Measurements from ENCODE around the gene MBNL2.

The MBNL2 gene

GRCh38 chr13:97307118-97307881 is 85.2 kb downstream of the MBNL2 start:
- WGBS (ENCODE audit: insufficient coverage): 95% methylated on average over 3 of the region's 7 CpGs

DNA sequence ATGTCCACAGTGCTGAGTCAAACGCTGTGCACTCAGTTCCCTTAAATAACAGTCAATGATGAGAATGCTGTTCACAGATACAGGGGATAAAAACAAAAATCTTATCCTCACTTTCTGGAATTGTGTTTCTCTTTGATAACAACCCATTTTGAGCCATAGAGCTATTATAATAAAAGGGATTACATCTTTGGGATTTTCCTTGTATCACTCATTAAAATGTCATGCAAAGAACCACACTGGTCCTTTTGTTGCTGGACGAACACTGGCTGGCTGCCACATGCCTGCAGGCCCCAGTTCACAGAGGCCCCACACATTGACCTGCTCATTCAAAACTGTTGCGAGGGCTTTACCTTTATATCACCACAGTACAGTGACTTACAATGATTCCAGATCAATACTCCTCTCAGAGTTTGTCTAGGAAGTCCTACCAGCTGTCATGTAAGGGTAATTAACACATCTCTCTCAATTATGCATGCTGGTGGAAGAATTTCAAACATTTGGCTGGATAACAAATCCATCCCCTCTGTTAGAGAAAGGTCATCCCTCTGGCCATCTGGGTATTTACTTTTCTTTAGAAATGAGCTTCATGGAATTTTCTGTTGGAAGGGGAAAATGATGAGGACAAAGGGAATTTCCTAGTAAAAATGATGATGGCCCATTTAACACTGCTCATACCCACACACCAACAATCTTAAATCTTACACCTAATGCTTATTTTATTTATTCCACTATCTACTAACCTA is 85.9 kb downstream of the MBNL2 start:
- Histone ChIP-seq H3K4me1 (ENCODE audit: control extremely low read depth in 1 of 4, control insufficient read depth in 4 of 4, insufficient read depth in 4 of 4, low read length in 3 of 4) (no peaks in the 10 kb centered on the region), H3K36me3 (ENCODE audit: control insufficient read depth in 4 of 4, insufficient read depth in 4 of 4, low read length in 3 of 4) (no peaks in the 10 kb centered on the region), H3K4me3 (ENCODE audit: control insufficient read depth in 1 of 7, extremely low read depth in 1 of 7, insufficient read depth in 4 of 7, low read depth in 2 of 7, low read length in 6 of 7) (no peak overlapping the region), H3K27ac (ENCODE audit: insufficient read depth in 1 of 2, low read depth in 1 of 2, low read length in 2 of 2, poor library complexity in 1 of 2, severe bottlenecking in 2 of 2) (no peak overlapping the region), H3K9me3 (ENCODE audit: control extremely low read depth in 1 of 5, control insufficient read depth in 4 of 5, insufficient read depth in 2 of 5, low read depth in 1 of 5, low read length in 4 of 5) (no peaks in the 10 kb centered on the region), H3K27me3 (replicated peaks in 2 of 5; ENCODE audit: control insufficient read depth in 4 of 5, insufficient read depth in 5 of 5, low read length in 4 of 5) (no peaks in the 10 kb centered on the region)
- WGBS (ENCODE audit: insufficient coverage): 95% methylated on average over 2 of the region's 3 CpGs
- ChIA-PET CTCF (no interaction called here), POLR2A (no interaction called here)
- no peak for DNase-seq

More at GRCh38 chr13:97307118-97307881, 85.2 kb downstream of the MBNL2 start:
- CTCF ChIA-PET: no interaction called here
- no peak overlapping the region for H3K4me3 ChIP-seq (ENCODE audit: control insufficient read depth in 1 of 7, extremely low read depth in 1 of 7, insufficient read depth in 4 of 7, low read depth in 2 of 7, low read length in 6 of 7)
- H3K36me3 ChIP-seq (ENCODE audit: control insufficient read depth in 4 of 4, insufficient read depth in 4 of 4, low read length in 3 of 4): no peaks in the 10 kb centered on the region
- no peaks in the 10 kb centered on the region for H3K27me3 ChIP-seq (replicated peaks in 2 of 5; ENCODE audit: control insufficient read depth in 4 of 5, insufficient read depth in 5 of 5, low read length in 4 of 5)
- no peak overlapping the region for H3K27ac ChIP-seq (ENCODE audit: insufficient read depth in 1 of 2, low read depth in 1 of 2, low read length in 2 of 2, poor library complexity in 1 of 2, severe bottlenecking in 2 of 2)
- peaks cover 0 to 4% (median under 1%) of the 10 kb centered on the region in 4 experiments for H3K4me1 ChIP-seq (ENCODE audit: control extremely low read depth in 1 of 4, control insufficient read depth in 4 of 4, insufficient read depth in 4 of 4, low read length in 3 of 4)
- DNase-seq: no peak
- no peaks in the 10 kb centered on the region for H3K9me3 ChIP-seq (ENCODE audit: control extremely low read depth in 1 of 5, control insufficient read depth in 4 of 5, insufficient read depth in 2 of 5, low read depth in 1 of 5, low read length in 4 of 5)
- POLR2A ChIA-PET: no interaction called here

GRCh38 chr13:97308735-97309429 is 86.7 kb downstream of the MBNL2 start:
- no peaks in the 10 kb centered on the region for H3K9me3 ChIP-seq (ENCODE audit: control extremely low read depth in 1 of 5, control insufficient read depth in 4 of 5, insufficient read depth in 2 of 5, low read depth in 1 of 5, low read length in 4 of 5)
- no peaks in the 10 kb centered on the region for H3K36me3 ChIP-seq (ENCODE audit: control insufficient read depth in 4 of 4, insufficient read depth in 4 of 4, low read length in 3 of 4)
- no peaks in the 10 kb centered on the region for H3K27me3 ChIP-seq (replicated peaks in 2 of 5; ENCODE audit: control insufficient read depth in 4 of 5, insufficient read depth in 5 of 5, low read length in 4 of 5)
- DNase-seq: no peak
- 91% methylated on average over 3 of the region's 5 CpGs for WGBS (ENCODE audit: insufficient coverage)
- H3K4me1 ChIP-seq (ENCODE audit: control extremely low read depth in 1 of 4, control insufficient read depth in 4 of 4, insufficient read depth in 4 of 4, low read length in 3 of 4): no peaks in the 10 kb centered on the region
- CTCF ChIA-PET: no interaction called here
- POLR2A ChIA-PET: no interaction called here
- no peak overlapping the region for H3K27ac ChIP-seq (ENCODE audit: insufficient read depth in 1 of 2, low read depth in 1 of 2, low read length in 2 of 2, poor library complexity in 1 of 2, severe bottlenecking in 2 of 2)
- no peak overlapping the region for H3K4me3 ChIP-seq (ENCODE audit: control insufficient read depth in 1 of 7, extremely low read depth in 1 of 7, insufficient read depth in 4 of 7, low read depth in 2 of 7, low read length in 6 of 7)

DNA sequence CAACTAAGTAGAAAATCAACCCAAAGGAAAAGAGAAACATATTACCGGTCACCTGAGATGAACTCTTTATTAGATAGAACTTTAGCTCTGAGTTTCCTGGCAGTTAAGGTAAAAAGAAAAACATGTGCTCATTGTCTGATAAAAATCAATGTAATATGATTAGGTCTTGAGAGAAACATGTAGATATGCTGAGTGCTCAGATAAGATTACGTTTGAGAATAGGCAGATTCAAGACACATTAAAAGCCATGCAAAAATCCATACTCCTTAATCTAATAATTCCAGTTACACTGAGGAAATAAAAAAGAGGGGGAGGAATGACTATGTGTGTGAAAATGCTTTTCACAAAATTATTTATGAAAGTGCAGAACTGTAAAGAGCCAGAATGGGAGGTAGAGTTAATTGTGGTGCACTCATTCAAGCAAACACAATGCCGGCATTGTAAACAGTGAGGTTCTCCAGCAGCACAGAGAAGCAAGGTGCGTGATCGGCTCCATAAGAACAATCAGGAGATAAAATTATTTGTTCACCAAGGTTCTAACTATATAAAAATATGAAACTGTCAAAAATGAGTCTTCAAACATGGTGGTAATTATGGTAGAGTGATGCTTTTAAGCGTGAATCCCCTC is 88.8 kb downstream of the MBNL2 start:
- Histone ChIP-seq H3K27me3 (replicated peaks in 2 of 5; ENCODE audit: control insufficient read depth in 4 of 5, insufficient read depth in 5 of 5, low read length in 4 of 5) (no peaks in the 10 kb centered on the region), H3K9me3 (ENCODE audit: control extremely low read depth in 1 of 5, control insufficient read depth in 4 of 5, insufficient read depth in 2 of 5, low read depth in 1 of 5, low read length in 4 of 5) (no peaks in the 10 kb centered on the region), H3K36me3 (ENCODE audit: control insufficient read depth in 4 of 4, insufficient read depth in 4 of 4, low read length in 3 of 4) (peaks cover 0 to 2% (median 0%) of the 10 kb centered on the region in 4 experiments), H3K27ac (ENCODE audit: insufficient read depth in 1 of 2, low read depth in 1 of 2, low read length in 2 of 2, poor library complexity in 1 of 2, severe bottlenecking in 2 of 2) (no peak overlapping the region), H3K4me1 (ENCODE audit: control extremely low read depth in 1 of 4, control insufficient read depth in 4 of 4, insufficient read depth in 4 of 4, low read length in 3 of 4) (no peaks in the 10 kb centered on the region), H3K4me3 (ENCODE audit: control insufficient read depth in 1 of 7, extremely low read depth in 1 of 7, insufficient read depth in 4 of 7, low read depth in 2 of 7, low read length in 6 of 7) (no peak overlapping the region)
- POLR2A ChIA-PET: no interaction called here
- CTCF ChIA-PET: no interaction called here
- WGBS (ENCODE audit: insufficient coverage): 100% methylated on average over 1 of the region's 6 CpGs
- no peak for DNase-seq

GRCh38 chr13:97311956-97312355 is 89.8 kb downstream of the MBNL2 start:
- ChIA-PET POLR2A (no interaction called here), CTCF (no interaction called here)
- Histone ChIP-seq H3K27ac (ENCODE audit: insufficient read depth in 1 of 2, low read depth in 1 of 2, low read length in 2 of 2, poor library complexity in 1 of 2, severe bottlenecking in 2 of 2) (no peak overlapping the region), H3K4me3 (ENCODE audit: control insufficient read depth in 1 of 7, extremely low read depth in 1 of 7, insufficient read depth in 4 of 7, low read depth in 2 of 7, low read length in 6 of 7) (no peak overlapping the region), H3K4me1 (ENCODE audit: control extremely low read depth in 1 of 4, control insufficient read depth in 4 of 4, insufficient read depth in 4 of 4, low read length in 3 of 4) (no peaks in the 10 kb centered on the region), H3K36me3 (ENCODE audit: control insufficient read depth in 4 of 4, insufficient read depth in 4 of 4, low read length in 3 of 4) (peaks cover 0 to 2% (median 0%) of the 10 kb centered on the region in 4 experiments), H3K9me3 (ENCODE audit: control extremely low read depth in 1 of 5, control insufficient read depth in 4 of 5, insufficient read depth in 2 of 5, low read depth in 1 of 5, low read length in 4 of 5) (no peaks in the 10 kb centered on the region), H3K27me3 (replicated peaks in 2 of 5; ENCODE audit: control insufficient read depth in 4 of 5, insufficient read depth in 5 of 5, low read length in 4 of 5) (no peaks in the 10 kb centered on the region)
- WGBS (ENCODE audit: insufficient coverage): 100% methylated on average over 1 of the region's 3 CpGs
- no peak for DNase-seq

DNA sequence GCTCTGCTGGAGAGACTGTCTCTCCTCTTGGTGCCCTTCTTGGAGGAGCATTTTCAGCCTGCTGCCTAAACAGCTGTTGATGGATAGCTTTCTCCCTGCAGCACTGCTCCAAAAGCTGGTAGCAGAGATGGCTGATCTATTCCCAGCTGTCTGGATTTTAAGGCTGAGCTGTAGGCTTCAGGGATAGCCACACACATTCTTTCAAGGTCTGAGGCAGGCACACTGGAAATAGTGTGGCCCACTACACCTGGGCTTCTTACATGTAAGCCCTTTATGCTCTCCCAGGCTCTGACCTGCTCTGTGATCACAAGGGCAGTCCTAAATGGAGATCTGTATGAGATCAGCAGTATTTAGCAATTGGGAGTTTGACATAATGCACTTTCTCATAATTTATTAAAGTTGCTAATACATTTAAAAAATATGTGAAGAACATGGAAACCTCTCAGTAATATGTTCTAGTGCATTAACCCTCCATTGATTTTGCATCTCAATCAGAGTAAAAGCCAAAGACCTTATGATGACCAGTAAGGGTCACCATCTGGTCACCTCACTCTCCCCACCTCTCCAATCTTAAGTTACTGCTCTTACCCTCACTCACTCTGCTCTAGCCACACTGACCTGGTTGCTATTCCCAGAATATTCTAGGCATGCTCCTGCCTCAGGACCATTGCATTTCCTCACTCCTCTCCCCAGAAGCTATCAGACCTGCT is 91.6 kb downstream of the MBNL2 start:
- H3K4me3 ChIP-seq (ENCODE audit: control insufficient read depth in 1 of 7, extremely low read depth in 1 of 7, insufficient read depth in 4 of 7, low read depth in 2 of 7, low read length in 6 of 7): no peak overlapping the region
- POLR2A ChIA-PET: no interaction called here
- H3K9me3 ChIP-seq (ENCODE audit: control extremely low read depth in 1 of 5, control insufficient read depth in 4 of 5, insufficient read depth in 2 of 5, low read depth in 1 of 5, low read length in 4 of 5): no peaks in the 10 kb centered on the region
- no peak for DNase-seq
- no peaks in the 10 kb centered on the region for H3K27me3 ChIP-seq (replicated peaks in 2 of 5; ENCODE audit: control insufficient read depth in 4 of 5, insufficient read depth in 5 of 5, low read length in 4 of 5)
- CTCF ChIA-PET: no interaction called here
- H3K36me3 ChIP-seq (ENCODE audit: control insufficient read depth in 4 of 4, insufficient read depth in 4 of 4, low read length in 3 of 4): peaks cover 0 to 2% (median 0%) of the 10 kb centered on the region in 4 experiments
- no peak overlapping the region for H3K27ac ChIP-seq (ENCODE audit: insufficient read depth in 1 of 2, low read depth in 1 of 2, low read length in 2 of 2, poor library complexity in 1 of 2, severe bottlenecking in 2 of 2)
- H3K4me1 ChIP-seq (ENCODE audit: control extremely low read depth in 1 of 4, control insufficient read depth in 4 of 4, insufficient read depth in 4 of 4, low read length in 3 of 4): no peaks in the 10 kb centered on the region
